Caco-2 (cell line): ENCODE results near the gene P3H2. TPM values are rescaled to one million over a fixed set of nuclear protein-coding genes. Genes with fewer than 3 reads are reported as not detected.
A peak's percentile ranks its signal among the peaks of the same experiment; 100 is the strongest.

Experiments
- BruUV-seq: library from RNA; stranded (reverse); fragments of 400-500 nt; replicated peaks from 2 replicates; lab custom pipeline; 2021; lab: Mats Ljungman, UMichigan
- CTCF ChIA-PET: fragments of 300-600 bp; sonication (Branson Sonifier 250); formaldehyde crosslinking; loops from one replicate; lab custom pipeline; 2022; ENCODE audit warnings: antibody characterized with exemption; lab: Charles Lee
- POLR2A ChIA-PET: fragments of 300-600 bp; sonication (Branson Sonifier 250); formaldehyde crosslinking; loops from one replicate; lab custom pipeline; 2022; ENCODE audit warnings: antibody characterized with exemption; lab: Charles Lee
- DNase-seq, 2 experiments: peaks; one replicate each; pipeline versions ENCODE4 v3.0.0 to v3.0.0-alpha.2; 2020 to 2022
- H3K27me3 ChIP-seq: replicated peaks from 2 replicates; pipeline ENCODE4 v1.6.0; 2011; ENCODE audit warnings: low read length; ENCODE audit not compliant: control insufficient read depth, insufficient read depth
- H3K36me3 ChIP-seq: 2 replicates; pipeline ENCODE4 v1.5.1; 2011; ENCODE audit warnings: low read length; ENCODE audit not compliant: control insufficient read depth, insufficient read depth
- H3K4me1 ChIP-seq: fragments of 250-450 bp; sonication (Bioruptor Pico); 2 replicates; pipeline ENCODE4 v1.5.1; 2020; ENCODE audit warnings: mild to moderate bottlenecking
- H3K4me3 ChIP-seq: 2 replicates; pipeline ENCODE4 v1.5.1; 2011; ENCODE audit warnings: low read depth, mild to moderate bottlenecking, control low read depth, low read length
- H3K9me3 ChIP-seq: fragments of 250-450 bp; sonication (Bioruptor Pico); 2 replicates; pipeline ENCODE4 v1.5.1; 2020; ENCODE audit warnings: mild to moderate bottlenecking, moderate library complexity
- H3K27ac Mint-ChIP-seq: one replicate; pipeline ENCODE4 v1.8.0; 2022; ENCODE audit warnings: mixed read lengths; ENCODE audit not compliant: unreplicated experiment
- H3K27me3 Mint-ChIP-seq: one replicate; pipeline ENCODE4 v1.8.0; 2022; ENCODE audit warnings: mixed read lengths; ENCODE audit not compliant: insufficient read depth, unreplicated experiment
- H3K36me3 Mint-ChIP-seq: one replicate; pipeline ENCODE4 v1.8.0; 2022; ENCODE audit warnings: mild to moderate bottlenecking, mixed read lengths; ENCODE audit not compliant: insufficient read depth, unreplicated experiment
- H3K4me1 Mint-ChIP-seq: one replicate; pipeline ENCODE4 v1.8.0; 2022; ENCODE audit warnings: low read depth, mixed read lengths; ENCODE audit not compliant: unreplicated experiment
- H3K4me3 Mint-ChIP-seq: one replicate; pipeline ENCODE4 v1.8.0; 2022; ENCODE audit warnings: mild to moderate bottlenecking, moderate library complexity, mixed read lengths; ENCODE audit not compliant: unreplicated experiment
- H3K9me3 Mint-ChIP-seq: one replicate; pipeline ENCODE4 v1.8.0; 2022; ENCODE audit warnings: mixed read lengths; ENCODE audit not compliant: unreplicated experiment
- intact Hi-C: fragments of 100-400 bp; cut with micrococcal nuclease; formaldehyde crosslinking; loops from one replicate; pipeline ENCODE4 v1.10.0; 2022; ENCODE audit not compliant: unreplicated experiment
- total RNA-seq: library from RNA; stranded (reverse); gene quantifications from 2 replicates; pipeline ENCODE4 v1.2.3, GENCODE V29; 2022
- TF ChIP-seq, protein P1 (sequence below), 2 experiments: fragments of 200-600 bp in 1 of 2; IDR thresholded peaks; 1 replicate in 1 of 2; 2 replicates in 1 of 2; pipeline versions ENCODE4 v1.5.1 to v1.8.0; 2011 to 2022; ENCODE audit warnings: antibody characterized with exemption in 1 of 2, control low read depth in 1 of 2, inconsistent platforms in 1 of 2, low read depth in 1 of 2, low read length in 1 of 2, mild to moderate bottlenecking in 1 of 2, moderate library complexity in 1 of 2; ENCODE audit not compliant: insufficient read depth in 1 of 2, severe bottlenecking in 1 of 2, unreplicated experiment in 1 of 2

P3H2 gene
- total RNA-seq, 1 experiment from 2014 or later = 55.8 TPM

DNA sequence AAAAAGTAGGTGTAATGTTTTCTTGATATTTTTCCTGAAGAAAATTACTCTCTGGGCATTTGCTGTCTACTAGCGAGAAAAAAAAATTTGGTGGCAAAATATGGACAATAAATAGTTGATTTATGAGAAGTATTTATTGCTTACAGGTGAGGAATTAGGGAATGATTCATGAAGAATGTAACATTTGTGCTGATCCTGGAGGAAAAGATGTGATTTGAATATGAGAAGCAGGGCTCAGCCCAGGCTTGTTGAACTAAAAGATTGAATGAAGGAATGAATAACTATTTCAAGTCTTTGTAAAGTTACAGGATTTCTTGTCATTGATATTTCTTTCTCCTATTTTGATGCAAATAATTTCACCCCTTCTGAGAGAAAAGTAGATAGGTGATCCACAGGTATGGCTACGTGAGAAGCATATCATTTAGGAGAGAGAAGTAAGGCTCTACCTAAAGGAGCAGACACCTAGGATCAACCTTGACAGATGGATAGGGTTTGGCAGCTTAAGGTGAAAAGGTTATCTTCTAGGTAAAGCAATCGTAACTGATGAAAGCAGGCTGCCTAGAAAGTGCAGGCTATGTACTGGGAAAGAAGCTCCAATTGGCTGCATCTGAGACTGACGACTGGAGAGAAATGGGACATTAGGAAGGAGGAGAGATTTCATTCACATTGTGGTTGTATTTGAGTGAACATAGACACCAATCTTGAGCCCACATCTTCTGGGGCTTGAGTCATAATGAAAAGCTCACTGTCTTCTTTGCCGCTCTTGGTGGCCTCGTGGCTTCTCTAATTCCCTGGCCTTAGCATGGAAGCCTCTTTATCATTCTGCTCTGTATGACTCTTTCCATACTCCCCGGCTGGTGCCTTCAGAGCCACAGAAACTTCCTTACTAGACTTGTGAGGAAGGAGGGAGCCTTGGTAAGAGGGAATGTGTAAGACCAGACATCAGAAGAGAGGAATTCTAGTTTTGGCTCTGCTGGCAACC is 106.5 kb downstream of the P3H2 start:
- intact Hi-C loops = loop anchor here (1.0 to 5.0 kb wide), 4 partner anchors 25 to 183 kb away; no protein-coding TSS in a partner anchor
- ChIA-PET CTCF (interaction anchor here (1.1 to 1.8 kb wide), 2 partner anchors 63 to 107 kb away, joined by 3 to 9 read pairs; partner anchors contain the start of gene P3H2), POLR2A (interaction anchor here (0.8 kb wide), 1 partner anchor 106 kb away, joined by 3 read pairs; the partner anchor contains the start of gene P3H2)
- BruUV-seq = no TSS peak
- Mint-ChIP-seq H3K27me3 (no peaks in the 10 kb centered on the region), H3K4me3 (peak overlapping the region; percentile 2), H3K36me3 (peaks cover 18% of the 10 kb centered on the region), H3K9me3 (no peaks in the 10 kb centered on the region), H3K27ac (peak overlapping the region; percentile 78), H3K4me1 (peaks cover 53% of the 10 kb centered on the region)
- Histone ChIP-seq H3K4me1 (peaks cover 55% of the 10 kb centered on the region), H3K36me3 (no peaks in the 10 kb centered on the region), H3K4me3 (no peak overlapping the region), H3K9me3 (no peaks in the 10 kb centered on the region), H3K27me3 (no peaks in the 10 kb centered on the region)
- TF ChIP-seq, protein P1, sequence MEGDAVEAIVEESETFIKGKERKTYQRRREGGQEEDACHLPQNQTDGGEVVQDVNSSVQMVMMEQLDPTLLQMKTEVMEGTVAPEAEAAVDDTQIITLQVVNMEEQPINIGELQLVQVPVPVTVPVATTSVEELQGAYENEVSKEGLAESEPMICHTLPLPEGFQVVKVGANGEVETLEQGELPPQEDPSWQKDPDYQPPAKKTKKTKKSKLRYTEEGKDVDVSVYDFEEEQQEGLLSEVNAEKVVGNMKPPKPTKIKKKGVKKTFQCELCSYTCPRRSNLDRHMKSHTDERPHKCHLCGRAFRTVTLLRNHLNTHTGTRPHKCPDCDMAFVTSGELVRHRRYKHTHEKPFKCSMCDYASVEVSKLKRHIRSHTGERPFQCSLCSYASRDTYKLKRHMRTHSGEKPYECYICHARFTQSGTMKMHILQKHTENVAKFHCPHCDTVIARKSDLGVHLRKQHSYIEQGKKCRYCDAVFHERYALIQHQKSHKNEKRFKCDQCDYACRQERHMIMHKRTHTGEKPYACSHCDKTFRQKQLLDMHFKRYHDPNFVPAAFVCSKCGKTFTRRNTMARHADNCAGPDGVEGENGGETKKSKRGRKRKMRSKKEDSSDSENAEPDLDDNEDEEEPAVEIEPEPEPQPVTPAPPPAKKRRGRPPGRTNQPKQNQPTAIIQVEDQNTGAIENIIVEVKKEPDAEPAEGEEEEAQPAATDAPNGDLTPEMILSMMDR (IDR thresholded peaks at IDR 0.05; ENCODE audit: insufficient read depth in 1 of 2, low read depth in 1 of 2, low read length in 1 of 2, severe bottlenecking in 1 of 2, unreplicated experiment in 1 of 2) = no peak
- DNase-seq = peak; percentile 54 to 59

DNA sequence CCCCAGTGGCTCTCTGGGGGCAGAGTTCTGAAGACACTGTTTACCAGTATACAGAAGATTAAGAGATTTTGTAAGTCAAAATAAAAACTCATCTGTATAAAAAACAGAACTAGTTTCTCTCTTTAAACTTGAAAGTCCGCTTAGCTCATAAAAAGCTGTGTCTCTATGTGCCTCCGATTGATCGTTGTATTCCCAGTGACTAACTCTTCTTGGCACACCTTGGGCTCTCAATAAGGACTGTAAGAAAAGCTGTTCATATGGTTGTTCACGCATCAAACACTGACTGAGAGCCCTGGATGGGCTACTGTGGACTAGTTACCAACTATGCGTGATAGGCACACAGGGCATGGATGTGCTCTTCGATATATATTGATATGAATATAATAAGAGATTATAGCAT is 107.9 kb downstream of the P3H2 start:
- Mint-ChIP-seq H3K4me1 (peaks cover 53% of the 10 kb centered on the region), H3K9me3 (no peaks in the 10 kb centered on the region), H3K27me3 (no peaks in the 10 kb centered on the region), H3K27ac (peak overlapping the region; percentile 78), H3K4me3 (peak overlapping the region; percentile 43), H3K36me3 (peaks cover 12% of the 10 kb centered on the region)
- ChIA-PET CTCF (interaction anchor here (1.0 to 1.1 kb wide), 2 partner anchors 20 to 42 kb away, joined by 4 read pairs; no protein-coding TSS in a partner anchor), POLR2A (interaction anchor here (0.6 kb wide), 1 partner anchor 44 kb away, joined by 3 read pairs; no protein-coding TSS in a partner anchor)
- no peaks in the 10 kb centered on the region for H3K27me3 ChIP-seq
- H3K4me1 ChIP-seq = peaks cover 55% of the 10 kb centered on the region
- TF ChIP-seq, protein P1 (IDR thresholded peaks at IDR 0.05; ENCODE audit: insufficient read depth in 1 of 2, low read depth in 1 of 2, low read length in 1 of 2, severe bottlenecking in 1 of 2, unreplicated experiment in 1 of 2) = no peak
- H3K36me3 ChIP-seq = no peaks in the 10 kb centered on the region
- intact Hi-C loops = loop anchor here (2.0 to 5.0 kb wide), 2 partner anchors 45 to 184 kb away; no protein-coding TSS in a partner anchor
- no peak for DNase-seq
- TSS peak; percentile 68 for BruUV-seq
- no peak overlapping the region for H3K4me3 ChIP-seq
- H3K9me3 ChIP-seq = no peaks in the 10 kb centered on the region

DNA sequence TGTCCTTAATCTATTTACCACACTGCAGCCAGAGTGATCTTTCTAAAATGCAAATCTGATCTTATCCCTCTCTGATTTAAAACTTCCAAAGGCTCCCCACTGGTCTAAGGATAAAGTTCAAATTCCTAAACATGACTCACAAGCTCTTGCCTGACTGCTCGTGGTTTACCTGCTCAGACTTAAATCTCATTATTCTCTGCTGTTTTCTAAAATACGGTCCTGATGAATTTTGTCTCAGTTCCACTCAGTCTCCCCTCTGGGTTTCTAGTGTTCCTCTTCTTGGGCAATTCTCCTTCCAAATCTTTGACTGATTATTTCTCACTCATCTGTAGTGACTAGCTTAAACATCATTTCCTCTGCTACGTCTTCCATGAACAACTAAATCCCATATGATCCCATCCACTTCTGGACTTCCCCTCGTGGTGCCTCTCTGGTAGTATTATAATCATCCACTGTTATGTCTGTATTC is 108.3 kb downstream of the P3H2 start:
- CTCF ChIA-PET = interaction anchor here (0.8 to 1.1 kb wide), 3 partner anchors 20 to 109 kb away, joined by 3 to 4 read pairs (median 4); partner anchors contain the start of gene P3H2
- H3K4me3 Mint-ChIP-seq = peak overlapping the region; percentile 43

More for the DNA sequence above, 108.3 kb downstream of the P3H2 start:
- H3K4me1 Mint-ChIP-seq = peaks cover 53% of the 10 kb centered on the region
- POLR2A ChIA-PET = interaction anchor here (0.6 kb wide), 1 partner anchor 44 kb away, joined by 3 read pairs; no protein-coding TSS in a partner anchor
- BruUV-seq = no TSS peak
- H3K9me3 Mint-ChIP-seq = no peaks in the 10 kb centered on the region
- no peaks in the 10 kb centered on the region for H3K27me3 Mint-ChIP-seq
- peak overlapping the region; percentile 78 for H3K27ac Mint-ChIP-seq
- no peaks in the 10 kb centered on the region for H3K36me3 ChIP-seq
- H3K9me3 ChIP-seq = no peaks in the 10 kb centered on the region
- peaks cover 55% of the 10 kb centered on the region for H3K4me1 ChIP-seq
- no peaks in the 10 kb centered on the region for H3K27me3 ChIP-seq
- H3K4me3 ChIP-seq = no peak overlapping the region
- peak in 1 of 2 experiments; percentile 53 for DNase-seq
- peaks cover 12% of the 10 kb centered on the region for H3K36me3 Mint-ChIP-seq
- intact Hi-C loops = loop anchor here (2.0 to 5.0 kb wide), 2 partner anchors 45 to 184 kb away; no protein-coding TSS in a partner anchor
- TF ChIP-seq, protein P1 (IDR thresholded peaks at IDR 0.05; ENCODE audit: insufficient read depth in 1 of 2, low read depth in 1 of 2, low read length in 1 of 2, severe bottlenecking in 1 of 2, unreplicated experiment in 1 of 2) = no peak
